ENCODE results near the gene ZGPAT. TPM values are rescaled to one million over a fixed set of nuclear protein-coding genes. Genes with fewer than 3 reads are reported as not detected.
"Not testable (repeated sequence)": the region's sequence is repeated elsewhere in the genome, so short reads cannot be mapped to it uniquely, and the experiment has no call there.

ZGPAT gene
- total RNA-seq, 1 experiment from 2014 or later, result 69.3 TPM

- TF ChIP-seq, protein P1, sequence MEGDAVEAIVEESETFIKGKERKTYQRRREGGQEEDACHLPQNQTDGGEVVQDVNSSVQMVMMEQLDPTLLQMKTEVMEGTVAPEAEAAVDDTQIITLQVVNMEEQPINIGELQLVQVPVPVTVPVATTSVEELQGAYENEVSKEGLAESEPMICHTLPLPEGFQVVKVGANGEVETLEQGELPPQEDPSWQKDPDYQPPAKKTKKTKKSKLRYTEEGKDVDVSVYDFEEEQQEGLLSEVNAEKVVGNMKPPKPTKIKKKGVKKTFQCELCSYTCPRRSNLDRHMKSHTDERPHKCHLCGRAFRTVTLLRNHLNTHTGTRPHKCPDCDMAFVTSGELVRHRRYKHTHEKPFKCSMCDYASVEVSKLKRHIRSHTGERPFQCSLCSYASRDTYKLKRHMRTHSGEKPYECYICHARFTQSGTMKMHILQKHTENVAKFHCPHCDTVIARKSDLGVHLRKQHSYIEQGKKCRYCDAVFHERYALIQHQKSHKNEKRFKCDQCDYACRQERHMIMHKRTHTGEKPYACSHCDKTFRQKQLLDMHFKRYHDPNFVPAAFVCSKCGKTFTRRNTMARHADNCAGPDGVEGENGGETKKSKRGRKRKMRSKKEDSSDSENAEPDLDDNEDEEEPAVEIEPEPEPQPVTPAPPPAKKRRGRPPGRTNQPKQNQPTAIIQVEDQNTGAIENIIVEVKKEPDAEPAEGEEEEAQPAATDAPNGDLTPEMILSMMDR (IDR thresholded peaks at IDR 0.05; ENCODE audit: insufficient read depth in 1 of 2, low read depth in 1 of 2, low read length in 1 of 2, severe bottlenecking in 1 of 2, unreplicated experiment in 1 of 2), result no peak
- peak overlapping the region; percentile 82 for H3K4me3 ChIP-seq (ENCODE audit: low read depth, low read length)
- H3K9me3 ChIP-seq, result no peaks in the 10 kb centered on the region
- BruUV-seq (replicated peaks), result no TSS peak
- H3K36me3 Mint-ChIP-seq (ENCODE audit: insufficient read depth, unreplicated experiment), result peaks cover 16% of the 10 kb centered on the region
- peaks cover 15% of the 10 kb centered on the region for H3K4me1 Mint-ChIP-seq (ENCODE audit: low read depth, unreplicated experiment)
- no peaks in the 10 kb centered on the region for H3K27me3 Mint-ChIP-seq (ENCODE audit: insufficient read depth, unreplicated experiment)
- peaks cover 10% of the 10 kb centered on the region for H3K4me1 ChIP-seq
- DNase-seq, result no peak
- ChIA-PET CTCF (interaction anchor here (2.1 kb wide), 1 partner anchor 17 kb away, joined by 29 read pairs; no protein-coding TSS in a partner anchor), POLR2A (no interaction called here)
- H3K27ac Mint-ChIP-seq (ENCODE audit: unreplicated experiment), result peak overlapping the region; percentile 77
- peak overlapping the region; percentile 86 for H3K4me3 Mint-ChIP-seq (ENCODE audit: unreplicated experiment)
- H3K9me3 Mint-ChIP-seq (ENCODE audit: unreplicated experiment), result no peaks in the 10 kb centered on the region
- H3K36me3 ChIP-seq (ENCODE audit: control insufficient read depth, insufficient read depth, low read length), result no peaks in the 10 kb centered on the region; the same call in 1 of the 2 replicates
- intact Hi-C loops (cut with micrococcal nuclease; ENCODE audit: unreplicated experiment), result loop anchor here (2.0 kb wide), 1 partner anchor 33 kb away; the partner anchor contains the start of gene GMEB2
- no peaks in the 10 kb centered on the region for H3K27me3 ChIP-seq (replicated peaks; ENCODE audit: control insufficient read depth, insufficient read depth, low read length)
Observed at GRCh38 chr20:63659370-63659769, 48.5 kb upstream of the ZGPAT start.

GRCh38 chr20:63660174-63660573, 47.7 kb upstream of the ZGPAT start:
- H3K27me3 Mint-ChIP-seq (ENCODE audit: insufficient read depth, unreplicated experiment); H3K4me3 ChIP-seq (ENCODE audit: low read depth, low read length); intact Hi-C loops (cut with micrococcal nuclease; ENCODE audit: unreplicated experiment); H3K9me3 Mint-ChIP-seq (ENCODE audit: unreplicated experiment); POLR2A ChIA-PET; H3K27ac Mint-ChIP-seq (ENCODE audit: unreplicated experiment); BruUV-seq (replicated peaks); H3K36me3 ChIP-seq (ENCODE audit: control insufficient read depth, insufficient read depth, low read length); CTCF ChIA-PET; H3K27me3 ChIP-seq (replicated peaks; ENCODE audit: control insufficient read depth, insufficient read depth, low read length); DNase-seq; H3K9me3 ChIP-seq: not testable (repeated sequence)
- Mint-ChIP-seq H3K4me1 (ENCODE audit: low read depth, unreplicated experiment) (peaks cover 15% of the 10 kb centered on the region), H3K36me3 (ENCODE audit: insufficient read depth, unreplicated experiment) (peaks cover 21% of the 10 kb centered on the region), H3K4me3 (ENCODE audit: unreplicated experiment) (peak overlapping the region; percentile 86)
- H3K4me1 ChIP-seq, result peaks cover 10% of the 10 kb centered on the region

DNA sequence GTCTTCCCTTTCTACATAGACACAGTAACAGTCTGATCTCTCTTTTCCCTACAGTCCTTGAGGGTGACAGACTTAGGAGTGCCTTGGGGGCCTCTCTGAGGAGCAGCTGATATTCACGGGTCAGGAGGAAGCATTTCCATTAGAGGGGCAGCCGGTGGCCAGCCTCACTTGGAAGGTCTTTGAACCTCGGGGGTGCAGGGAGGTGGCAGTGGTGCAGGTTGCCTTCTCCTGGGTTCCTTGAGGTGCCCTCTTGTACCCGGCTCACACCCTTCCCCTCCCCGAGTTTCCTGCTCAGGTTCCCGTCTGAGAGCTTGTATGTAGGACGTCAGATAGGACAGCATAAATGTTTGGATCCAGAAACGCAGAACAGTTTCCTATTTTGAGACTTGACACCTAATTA, 47.2 kb upstream of the ZGPAT start:
- no peak overlapping the region for H3K4me3 ChIP-seq (ENCODE audit: low read depth, low read length)
- no peak overlapping the region for H3K27ac Mint-ChIP-seq (ENCODE audit: unreplicated experiment)
- ChIA-PET POLR2A (no interaction called here), CTCF (interaction anchor here (0.5 kb wide), 1 partner anchor 54 kb away, joined by 3 read pairs; no protein-coding TSS in a partner anchor)
- peaks cover 15% of the 10 kb centered on the region for H3K4me1 Mint-ChIP-seq (ENCODE audit: low read depth, unreplicated experiment)
- intact Hi-C loops (cut with micrococcal nuclease; ENCODE audit: unreplicated experiment), result no loop called here
- H3K4me3 Mint-ChIP-seq (ENCODE audit: unreplicated experiment), result no peak overlapping the region
- peaks cover 22% of the 10 kb centered on the region for H3K36me3 Mint-ChIP-seq (ENCODE audit: insufficient read depth, unreplicated experiment)
- H3K9me3 ChIP-seq, result no peaks in the 10 kb centered on the region
- DNase-seq, result no peak
- BruUV-seq (replicated peaks), result no TSS peak
- H3K4me1 ChIP-seq, result peaks cover 10% of the 10 kb centered on the region
- H3K36me3 ChIP-seq (ENCODE audit: control insufficient read depth, insufficient read depth, low read length), result no peaks in the 10 kb centered on the region; the same call in 1 of the 2 replicates
- no peaks in the 10 kb centered on the region for H3K27me3 Mint-ChIP-seq (ENCODE audit: insufficient read depth, unreplicated experiment)
- H3K9me3 Mint-ChIP-seq (ENCODE audit: unreplicated experiment), result no peaks in the 10 kb centered on the region
- TF ChIP-seq, protein P1 (IDR thresholded peaks at IDR 0.05; ENCODE audit: insufficient read depth in 1 of 2, low read depth in 1 of 2, low read length in 1 of 2, severe bottlenecking in 1 of 2, unreplicated experiment in 1 of 2), result no peak
- H3K27me3 ChIP-seq (replicated peaks; ENCODE audit: control insufficient read depth, insufficient read depth, low read length), result no peaks in the 10 kb centered on the region

Data from Caco-2 (cell line).